ENCODE results near the gene PRR33.
"Not testable (repeated sequence)": the region's sequence is repeated elsewhere in the genome, so short reads cannot be mapped to it uniquely, and the experiment has no call there.

PRR33 gene

DNA sequence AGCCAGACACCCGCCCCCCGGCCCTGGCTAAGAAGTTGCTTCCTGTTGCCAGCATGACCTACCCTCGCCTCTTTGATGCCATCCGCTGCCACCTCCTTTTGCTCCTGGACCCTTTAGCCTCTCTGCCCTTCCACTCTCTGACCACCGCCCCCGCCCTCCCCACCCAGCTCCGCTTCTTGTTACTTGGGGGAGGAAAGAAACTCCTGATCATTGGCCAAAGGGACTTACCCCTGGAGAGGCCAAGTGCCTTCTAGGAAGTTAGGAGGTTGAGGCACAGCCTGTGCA is at the start of gene PRR33:
PRR33 (minus strand) TSS at position 65 of the 285 bp plus-strand sequence. CDS start 1,311 bp downstream, outside the sequence.
- DNase-seq (ENCODE audit: low spot score): no peak

DNA sequence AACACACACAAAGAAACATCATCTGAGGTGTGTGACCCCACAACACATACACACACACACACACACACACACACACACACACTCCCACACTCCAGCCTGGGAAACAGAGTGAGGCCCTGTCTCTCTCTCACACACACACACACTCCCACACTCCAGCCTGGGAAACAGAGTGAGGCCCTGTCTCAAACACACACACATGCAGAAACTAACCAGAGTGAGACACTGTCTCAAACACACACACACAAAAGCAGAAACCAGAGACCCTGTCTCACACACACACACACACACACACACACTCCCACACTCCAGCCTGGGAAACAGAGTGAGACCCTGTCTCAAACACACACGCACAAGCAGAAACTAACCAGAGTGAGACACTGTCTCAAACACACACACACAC is 48.1 kb upstream of the PRR33 start:
- not testable (repeated sequence) for DNase-seq (ENCODE audit: low spot score)

DNA sequence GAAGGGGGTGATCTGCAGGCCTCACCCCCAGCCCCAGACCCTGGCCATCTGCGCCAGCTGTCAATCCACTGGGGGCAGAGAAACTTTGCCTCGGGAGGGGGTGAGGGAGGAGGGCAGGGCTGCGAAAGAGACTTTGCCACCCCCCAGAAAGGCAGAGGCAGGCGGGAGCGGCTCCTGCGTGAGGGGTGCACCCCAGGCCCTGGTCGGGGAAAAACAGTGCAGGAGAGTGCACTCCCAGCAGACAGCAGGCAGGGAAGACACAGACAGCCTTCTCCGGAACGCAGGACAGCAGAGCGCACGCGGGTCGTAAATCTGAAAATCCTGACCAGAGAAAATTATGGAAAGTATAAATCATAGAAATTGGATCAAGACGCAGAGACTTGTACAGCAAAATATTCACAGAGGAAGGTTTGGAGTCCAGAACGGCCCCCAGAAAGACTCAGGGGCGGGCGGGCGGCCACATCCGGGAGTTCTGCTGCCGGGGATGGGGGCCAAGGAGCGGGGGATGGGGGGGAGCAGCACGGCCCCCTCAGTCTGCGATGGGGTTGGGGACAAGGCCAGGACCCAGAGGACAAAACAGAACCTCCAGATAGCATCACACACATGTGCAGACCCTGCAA is 47.4 kb upstream of the PRR33 start:
- no peak for DNase-seq (ENCODE audit: low spot score)

DNA sequence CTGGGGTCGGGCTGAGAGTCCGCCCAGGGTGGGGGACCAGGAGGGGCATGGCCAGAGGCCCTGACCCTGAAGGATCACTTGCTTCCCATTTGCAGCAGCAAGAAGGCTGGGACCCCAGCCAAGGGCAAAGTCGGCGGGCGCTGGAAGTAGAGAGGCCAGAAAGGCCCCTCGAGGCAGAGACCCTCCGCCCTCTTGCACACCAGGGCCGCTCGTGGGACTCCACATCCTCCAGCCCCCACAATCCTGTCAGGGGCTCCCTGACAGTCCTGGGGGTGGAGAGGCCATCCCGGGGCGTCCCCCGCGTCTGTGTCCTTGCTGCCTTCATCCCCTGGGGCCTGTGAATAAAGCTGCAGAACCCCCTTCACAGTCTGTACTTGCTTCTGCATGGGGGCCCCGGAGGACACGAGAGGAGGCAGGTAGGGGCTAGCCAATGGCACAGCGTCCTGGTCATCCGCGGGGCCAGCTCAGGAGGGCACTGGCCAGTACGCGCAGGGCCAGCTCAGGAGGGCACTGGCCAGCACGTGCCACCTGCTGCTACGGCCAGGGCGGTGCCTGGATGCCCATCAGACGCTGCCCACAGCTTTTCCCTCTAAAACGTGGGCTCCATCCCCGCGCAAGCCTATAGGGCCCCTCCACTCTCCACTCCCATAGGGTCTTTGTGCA is 46.8 kb upstream of the PRR33 start:
- no peak for DNase-seq (ENCODE audit: low spot score)

DNA sequence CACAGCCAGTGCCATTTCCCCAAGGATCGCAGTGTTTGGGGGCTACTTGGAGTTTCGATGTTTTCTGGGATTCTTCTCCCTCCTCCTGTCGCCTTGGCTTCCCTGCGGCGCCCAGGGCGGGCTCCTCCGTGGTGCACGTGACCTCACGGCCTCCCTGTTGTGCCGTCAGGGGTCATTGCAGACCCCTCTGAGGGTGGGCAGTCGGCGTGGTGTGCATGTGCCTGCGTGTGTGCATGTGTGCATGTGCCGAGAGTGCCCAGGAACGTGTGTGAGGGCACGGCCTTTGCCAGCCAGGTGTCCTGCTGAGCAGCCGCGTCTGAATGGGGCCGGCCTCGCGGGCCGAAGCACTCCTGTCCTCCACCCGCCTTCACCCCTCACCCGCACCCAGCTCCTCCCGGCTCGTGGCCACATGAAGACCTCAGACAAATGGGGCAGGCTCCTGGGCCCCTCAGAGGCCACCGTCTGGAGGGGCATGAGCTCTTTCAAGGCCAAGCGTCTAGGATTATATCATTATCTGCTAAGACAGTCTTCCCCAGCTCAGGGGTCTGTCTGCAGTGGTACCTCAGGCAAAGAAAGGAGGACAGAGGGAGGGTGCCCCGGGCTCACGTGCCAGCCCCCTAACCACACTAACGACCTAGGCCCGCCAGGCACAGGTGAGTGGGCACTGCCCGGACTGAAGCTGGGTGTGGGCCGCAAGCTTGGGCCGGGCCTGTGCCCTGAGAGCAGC is 46.1 kb upstream of the PRR33 start:
- no peak for DNase-seq (ENCODE audit: low spot score)

DNA sequence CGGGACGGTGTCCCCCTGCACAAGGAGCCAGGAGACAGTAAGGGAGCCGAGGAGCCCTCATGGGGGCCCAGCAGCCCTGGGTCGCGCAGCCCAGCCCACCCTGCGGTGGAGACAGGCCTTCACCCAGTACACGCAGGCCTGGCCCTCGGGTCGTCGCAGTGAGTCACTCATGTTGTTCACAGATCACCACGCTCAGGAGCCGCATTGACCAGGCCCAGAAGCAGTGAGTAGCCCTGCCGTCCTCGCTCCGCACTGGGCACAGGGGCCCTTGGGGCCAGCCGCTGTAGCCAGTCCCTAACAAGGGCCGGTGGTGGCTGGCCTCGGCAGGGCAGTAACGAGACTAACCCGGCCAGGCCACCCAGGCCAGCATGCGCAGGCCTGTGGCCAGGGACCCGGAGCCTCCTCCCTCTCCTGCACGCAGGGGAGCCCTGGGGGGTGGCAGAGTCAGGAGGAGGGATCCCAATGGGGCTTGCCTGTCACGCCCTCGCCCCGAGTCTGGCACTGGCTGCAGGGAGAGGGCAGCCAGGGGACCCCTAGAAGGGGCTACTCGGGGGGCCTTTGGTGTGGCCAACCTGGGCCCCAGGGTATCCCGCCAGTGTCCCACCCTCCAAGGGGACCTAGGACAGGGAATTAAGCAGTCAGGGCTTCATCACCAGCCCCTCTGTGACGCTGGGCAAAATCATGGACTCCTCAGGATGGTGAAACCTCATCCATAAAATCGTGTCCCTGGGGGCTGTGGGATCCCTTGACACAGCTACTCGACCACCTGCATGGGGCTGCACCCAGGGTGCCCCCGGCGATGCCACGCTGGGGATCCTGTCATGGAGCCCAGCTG is 45.3 kb upstream of the PRR33 start:
- no peak for DNase-seq (ENCODE audit: low spot score)

DNA sequence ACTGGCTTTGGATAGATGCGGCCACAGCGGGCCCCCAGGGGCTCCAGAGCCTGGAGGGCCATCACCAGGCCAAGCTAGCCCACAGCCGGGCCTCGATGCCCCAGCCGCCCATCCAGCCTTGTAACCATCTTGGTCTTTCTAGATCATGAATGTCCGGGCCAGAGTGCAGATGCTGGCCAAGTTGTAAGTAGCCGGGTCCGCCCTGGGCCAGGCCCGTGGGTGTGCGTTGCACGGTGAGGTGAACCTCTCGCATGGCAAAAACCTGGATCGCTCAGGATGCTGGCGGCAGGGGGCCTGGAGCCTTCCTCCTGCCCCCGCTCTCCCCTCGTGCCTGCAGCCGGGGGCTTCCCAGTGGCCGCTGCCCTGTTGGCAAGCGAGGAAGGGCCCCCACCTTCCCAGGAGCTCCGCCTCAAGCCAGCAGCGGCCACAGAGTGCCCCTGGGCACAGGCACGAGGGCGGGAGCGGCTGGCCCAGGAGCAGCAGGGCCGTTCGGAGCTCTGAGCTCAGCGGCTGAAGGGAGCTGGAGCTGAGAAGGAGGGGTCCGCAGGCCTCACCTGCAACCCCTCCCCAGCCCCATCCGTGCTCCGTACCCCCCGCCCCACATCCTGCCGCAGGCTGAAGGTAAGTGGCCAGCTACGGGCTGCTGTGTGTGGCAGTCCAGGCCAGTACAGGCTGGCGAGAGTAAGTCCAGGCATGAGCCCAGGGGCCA is 44.5 kb upstream of the PRR33 start:
- DNase-seq (ENCODE audit: low spot score): no peak

DNA sequence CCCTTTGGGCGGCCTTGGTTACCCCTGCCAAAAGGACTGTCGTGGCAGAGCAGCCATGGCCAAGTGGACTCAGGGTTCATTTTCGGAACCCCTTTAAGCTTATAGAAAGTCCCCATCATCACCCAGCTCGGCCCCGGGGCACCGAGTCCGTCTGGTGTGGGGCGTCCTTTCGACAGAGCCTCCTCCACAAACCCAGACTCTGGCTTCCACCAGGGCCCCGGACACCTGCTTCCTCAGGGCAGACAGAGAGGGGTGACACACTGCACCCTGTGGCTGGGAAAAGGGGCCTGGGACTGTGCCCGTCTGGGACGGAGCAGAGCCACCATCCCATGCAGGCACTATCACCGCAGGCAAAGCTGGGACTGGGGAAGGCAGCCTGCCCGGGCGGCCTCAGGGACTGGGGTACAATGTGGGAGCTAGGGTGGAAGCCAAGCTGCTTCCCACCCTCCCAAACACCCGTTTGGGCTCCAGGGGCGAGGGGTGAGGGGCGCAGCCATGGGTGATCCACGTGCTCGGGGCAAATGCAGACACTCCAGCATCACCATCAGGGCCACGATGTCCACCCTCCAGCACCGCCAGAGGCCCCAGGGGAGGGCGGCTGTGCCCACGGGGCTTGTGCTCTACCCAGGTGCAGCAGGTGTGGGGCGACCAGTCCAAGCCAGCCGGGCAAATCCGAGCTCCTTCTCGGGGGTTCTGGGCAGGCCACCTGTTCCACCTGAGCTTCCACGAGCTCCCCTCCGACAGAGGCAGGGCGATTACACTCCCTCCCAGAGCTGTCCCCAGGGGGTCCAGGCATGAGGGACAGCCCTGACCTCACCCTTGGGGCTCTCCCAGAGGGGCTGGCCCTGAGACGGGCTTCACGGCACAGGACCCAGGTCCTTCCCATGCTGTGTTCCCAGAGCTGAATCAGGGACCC is 43.7 kb upstream of the PRR33 start:
- DNase-seq (ENCODE audit: low spot score): no peak

DNA sequence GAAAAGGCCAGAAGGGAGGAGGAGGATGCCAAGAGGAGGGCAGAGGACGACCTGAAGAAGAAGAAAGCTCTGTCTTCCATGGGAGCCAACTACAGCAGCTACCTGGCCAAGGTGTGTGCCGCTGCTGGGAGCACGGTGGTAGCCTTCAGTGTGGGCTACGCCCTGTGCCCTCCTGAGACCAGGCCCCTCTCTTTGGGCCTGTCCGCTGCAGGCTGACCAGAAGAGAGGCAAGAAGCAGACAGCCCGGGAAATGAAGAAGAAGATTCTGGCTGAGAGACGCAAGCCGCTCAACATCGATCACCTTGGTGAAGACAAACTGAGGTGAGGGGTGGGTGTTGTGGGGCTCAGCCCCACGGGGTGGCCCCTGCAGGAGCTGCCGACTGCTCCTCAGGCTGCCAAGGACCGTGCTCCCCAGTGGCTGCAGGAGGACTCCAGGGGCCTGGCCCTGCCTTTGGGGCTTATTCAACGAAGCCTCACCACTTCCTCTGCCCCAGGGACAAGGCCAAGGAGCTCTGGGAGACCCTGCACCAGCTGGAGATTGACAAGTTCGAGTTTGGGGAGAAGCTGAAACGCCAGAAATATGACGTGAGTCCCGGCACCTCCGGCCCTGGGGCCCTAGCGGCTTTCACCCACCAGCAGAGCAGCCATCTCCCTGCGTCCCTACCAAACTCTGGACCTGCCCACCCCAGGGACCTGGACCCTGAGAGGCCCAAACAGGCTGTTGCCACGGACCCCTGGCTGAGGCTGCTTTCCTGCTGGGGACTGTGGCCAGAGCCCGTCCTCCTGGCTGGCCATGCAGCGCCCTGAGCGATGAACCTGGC is 42.9 kb upstream of the PRR33 start:
- no peak for DNase-seq (ENCODE audit: low spot score)

DNA sequence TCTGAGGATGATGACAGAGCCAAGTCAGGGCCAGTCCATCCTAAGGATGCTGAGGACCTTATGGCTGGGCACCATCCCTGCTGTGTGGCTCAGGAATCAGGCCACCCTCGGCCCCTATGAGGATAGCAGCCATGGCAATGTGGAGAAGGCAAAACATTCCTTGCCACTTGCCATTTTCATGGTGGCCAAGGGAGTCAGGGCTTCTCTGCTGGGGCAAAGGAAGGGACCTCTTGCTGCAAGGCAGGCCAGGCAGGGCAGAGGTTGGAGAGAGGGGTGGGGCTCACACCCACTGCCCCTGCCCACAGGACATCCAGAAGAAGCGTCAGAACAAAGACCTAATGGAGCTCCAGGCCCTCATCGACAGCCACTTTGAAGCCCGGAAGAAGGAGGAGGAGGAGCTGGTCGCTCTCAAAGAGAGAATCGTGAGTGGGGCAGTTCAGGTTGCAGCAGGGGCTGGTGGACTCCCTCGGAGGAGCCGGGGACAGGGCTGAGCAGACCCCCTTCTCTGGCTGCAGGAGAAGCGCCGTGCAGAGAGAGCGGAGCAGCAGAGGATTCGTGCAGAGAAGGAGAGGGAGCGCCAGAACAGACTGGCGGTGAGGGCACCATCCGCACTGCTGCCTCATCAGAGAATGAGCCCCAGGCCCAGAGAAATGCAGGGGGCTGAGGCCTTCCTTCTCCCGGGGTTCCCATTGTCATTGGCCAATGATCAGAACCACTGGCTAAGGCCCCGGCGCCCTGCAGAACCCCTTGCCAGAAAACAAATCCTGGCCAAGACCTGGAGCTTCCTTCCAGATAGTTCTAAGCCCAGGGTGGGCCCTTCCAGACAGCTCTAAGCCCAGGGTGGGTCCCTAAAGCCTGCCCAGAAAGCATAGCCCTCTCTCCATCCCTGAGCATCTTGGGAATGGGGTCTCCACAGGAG is 42.0 kb upstream of the PRR33 start:
- no peak for DNase-seq (ENCODE audit: low spot score)

DNA sequence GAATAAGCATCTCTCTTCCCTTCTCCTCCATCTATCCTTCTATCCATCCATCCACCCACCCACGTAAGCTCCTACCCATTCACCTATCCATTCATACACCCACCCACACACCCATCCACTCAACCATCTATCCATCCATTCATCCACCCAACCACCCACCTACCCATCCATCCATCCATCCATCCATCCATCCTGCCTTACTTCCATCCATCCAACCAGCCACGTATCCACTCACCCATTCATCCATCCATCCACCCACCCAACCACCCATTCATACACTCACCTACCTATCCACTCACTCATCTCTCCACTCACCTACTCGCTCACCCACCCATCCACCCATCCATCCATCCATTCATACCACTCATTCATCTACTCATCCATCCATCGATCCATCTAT is 41.0 kb upstream of the PRR33 start:
- no peak for DNase-seq (ENCODE audit: low spot score)

DNA sequence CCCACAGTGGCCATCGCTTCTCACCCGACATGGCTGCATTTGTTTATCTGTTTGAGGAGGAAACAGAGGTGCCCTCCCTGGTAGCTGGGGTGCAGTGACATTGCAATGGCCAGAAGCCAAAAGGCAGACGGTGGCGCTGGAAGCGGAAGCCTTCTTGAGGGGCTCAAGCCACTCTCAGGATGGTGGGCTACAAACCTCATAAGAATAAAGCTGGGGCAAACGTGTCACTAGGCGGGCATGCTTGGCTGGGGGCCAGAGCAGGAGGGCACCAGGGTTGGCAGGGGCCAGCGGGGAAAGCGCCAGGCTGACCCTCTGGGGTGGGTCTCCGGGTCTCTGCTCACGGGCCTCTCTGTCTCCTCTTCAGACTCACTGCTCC is 40.4 kb upstream of the PRR33 start:
- no peak for DNase-seq (ENCODE audit: low spot score)

DNA sequence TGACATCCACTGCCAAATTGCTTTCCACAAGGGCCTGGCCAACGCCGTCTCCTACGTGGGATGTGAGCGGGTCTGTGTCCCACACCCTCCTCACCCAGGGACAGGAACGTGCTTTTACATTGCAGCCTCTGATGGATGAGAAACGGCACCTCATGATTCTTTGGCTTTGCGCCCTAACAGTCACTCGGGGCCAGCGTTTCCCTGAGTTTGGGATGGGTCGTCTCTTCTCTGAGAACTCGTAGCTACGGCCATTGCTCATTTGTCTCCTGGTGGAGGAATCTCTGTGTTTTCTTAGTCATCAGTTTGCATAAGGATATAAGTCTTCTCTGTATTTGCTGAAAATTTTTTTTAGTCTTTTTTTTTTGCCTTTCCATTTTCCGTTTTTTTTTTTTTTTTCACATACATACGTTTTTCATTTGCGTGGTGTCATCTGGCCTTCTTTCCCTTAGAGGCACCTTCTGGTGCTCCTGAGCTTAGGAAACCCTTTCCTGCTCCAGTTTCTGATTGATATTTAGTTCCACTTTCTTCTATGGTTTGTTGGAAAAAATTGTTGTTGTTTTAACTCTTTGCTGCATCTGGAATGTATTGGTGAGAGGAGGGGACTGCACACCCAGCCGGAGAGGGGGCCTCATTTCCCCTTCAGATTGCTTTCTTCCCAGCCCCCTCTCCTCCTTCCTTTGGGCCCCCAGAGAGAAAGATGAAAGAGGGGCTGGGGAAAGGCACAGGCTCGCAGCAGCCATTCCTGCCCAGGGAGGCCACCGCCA is 39.8 kb upstream of the PRR33 start:
- no peak for DNase-seq (ENCODE audit: low spot score)

DNA sequence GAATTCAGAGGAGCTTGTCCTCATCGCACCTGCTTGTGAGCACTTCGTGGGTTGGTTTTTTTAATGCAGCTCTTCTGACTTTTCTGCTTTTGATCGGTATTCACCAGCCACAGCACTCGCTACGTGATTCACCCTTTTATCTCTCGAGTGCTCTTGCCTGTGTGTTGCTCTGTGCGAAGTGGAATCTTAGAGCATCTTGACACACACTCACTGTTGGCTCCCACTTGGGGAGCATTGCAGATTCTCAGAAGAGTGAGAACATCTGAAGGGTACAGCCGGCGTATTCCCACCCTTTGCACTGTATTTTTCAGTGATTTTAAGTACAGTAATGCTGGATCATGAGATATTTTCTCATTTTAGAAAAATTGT is 38.8 kb upstream of the PRR33 start:
- DNase-seq (ENCODE audit: low spot score): no peak

DNA sequence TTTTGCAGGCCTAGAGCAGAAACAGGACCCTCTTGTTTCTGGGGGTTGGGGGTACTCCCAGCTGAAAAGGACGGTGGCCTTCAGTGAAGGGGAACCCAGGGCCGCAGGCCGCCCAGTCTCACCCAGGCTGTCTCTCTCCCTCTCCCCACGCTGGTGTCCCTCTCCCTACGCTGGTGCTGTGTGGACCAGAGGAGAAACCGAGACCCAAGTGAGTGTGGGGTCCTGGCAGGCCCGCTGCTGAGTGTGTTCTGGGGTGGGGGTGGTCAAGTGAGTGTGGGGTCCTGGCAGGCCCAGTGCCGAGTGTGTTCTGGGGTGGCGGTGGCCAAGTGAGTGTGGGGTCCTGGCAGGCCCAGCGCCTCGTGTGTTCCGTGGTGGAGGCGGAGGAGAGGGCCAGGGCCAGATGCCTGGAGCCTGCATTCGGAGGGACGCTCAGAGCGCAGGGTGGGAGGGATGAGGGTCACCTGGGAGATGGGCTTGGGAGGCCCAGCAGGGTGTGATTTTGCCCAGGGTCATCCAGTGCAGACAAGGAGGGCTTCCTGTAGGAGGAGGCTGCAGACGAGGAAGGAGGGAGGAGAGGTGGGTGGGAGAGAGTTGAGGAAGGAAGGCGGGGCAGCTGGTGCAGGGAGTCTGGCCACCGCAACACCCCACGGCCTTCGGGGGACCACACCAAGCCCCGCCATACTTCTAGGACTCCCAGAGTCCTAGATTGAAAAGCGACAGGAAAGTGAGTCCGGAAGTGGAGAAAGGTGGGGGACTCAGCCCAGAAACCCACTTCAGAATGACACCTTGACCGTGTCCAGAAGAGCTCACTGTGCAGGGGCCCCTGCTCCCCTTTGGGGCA is 38.1 kb upstream of the PRR33 start:
- DNase-seq (ENCODE audit: low spot score): no peak

DNA sequence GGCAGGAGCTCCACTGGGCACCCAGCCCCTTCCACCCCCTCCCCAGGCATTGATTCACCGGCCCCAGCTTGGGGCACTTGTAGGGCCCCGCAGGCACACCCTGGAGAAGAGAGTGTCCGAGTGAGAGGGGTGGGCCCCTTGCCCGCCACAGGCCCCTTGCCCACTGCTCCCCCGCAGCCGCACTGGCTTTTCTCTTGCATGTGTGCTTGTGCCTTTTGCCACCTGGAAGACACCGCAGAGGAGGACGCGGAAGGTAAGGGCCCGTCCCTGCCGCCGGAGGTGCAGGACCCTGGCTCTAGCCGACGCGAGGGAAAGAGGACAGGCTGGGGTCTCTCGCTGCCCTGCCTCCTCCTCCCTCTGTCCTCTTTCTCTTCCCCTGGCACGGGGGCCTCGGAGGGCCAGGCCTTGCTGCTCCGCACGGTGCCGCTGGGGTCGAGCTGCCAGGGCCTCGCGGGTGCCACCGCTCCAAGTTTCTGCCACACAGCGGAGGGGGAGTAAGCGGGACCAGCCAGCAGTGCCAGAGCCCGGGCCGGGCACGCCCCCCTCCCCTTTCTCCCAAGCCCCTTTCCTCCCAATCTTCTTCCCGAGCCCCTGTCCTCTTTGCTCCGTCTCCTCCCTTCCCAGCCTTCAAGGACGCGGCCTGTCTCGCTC is 37.3 kb upstream of the PRR33 start:
- DNase-seq (ENCODE audit: low spot score): no peak

DNA sequence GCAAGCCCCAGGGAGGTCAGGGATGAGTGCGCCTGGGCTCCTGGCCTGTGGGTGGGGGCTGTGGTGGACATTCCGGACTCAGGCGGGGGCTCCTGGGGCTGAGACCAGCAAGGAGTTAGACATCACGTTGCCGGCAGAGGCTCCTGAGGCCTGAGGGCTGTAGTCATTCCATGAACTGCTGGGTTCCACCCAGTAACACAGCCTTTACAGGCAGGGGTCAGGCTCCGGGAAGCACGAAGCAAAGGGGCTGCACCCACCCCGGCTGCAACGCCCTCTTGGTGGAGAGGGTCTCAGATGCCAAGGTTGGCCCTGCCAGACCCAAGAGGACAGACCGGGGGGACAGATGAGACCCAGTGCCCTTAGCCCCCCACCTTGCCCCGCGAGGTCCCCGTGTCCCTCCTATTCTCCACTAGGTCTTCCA is 36.8 kb upstream of the PRR33 start:
- DNase-seq (ENCODE audit: low spot score): no peak

Data from NAMALWA (cell line).